DND-41 (cell line): ENCODE results near the gene TMEM255B.

Source experiments
- EZH2 ChIP-seq: IDR thresholded peaks from 3 replicates; pipeline ENCODE4 v1.6.1; 2012; ENCODE audit warnings: borderline replicate concordance, low read depth, mild to moderate bottlenecking, moderate library complexity, low read length, inconsistent platforms; ENCODE audit not compliant: severe bottlenecking
- TF ChIP-seq, protein P1 (sequence below): IDR thresholded peaks from 2 replicates; pipeline ENCODE4 v1.5.1; 2012; ENCODE audit warnings: borderline replicate concordance, low read length, moderate library complexity, mild to moderate bottlenecking; ENCODE audit not compliant: poor library complexity, severe bottlenecking; ENCODE audit errors: extremely low read depth

GRCh38 chr13:113769881-113770280, 10.9 kb downstream of the TMEM255B start:
- TF ChIP-seq, protein P1, sequence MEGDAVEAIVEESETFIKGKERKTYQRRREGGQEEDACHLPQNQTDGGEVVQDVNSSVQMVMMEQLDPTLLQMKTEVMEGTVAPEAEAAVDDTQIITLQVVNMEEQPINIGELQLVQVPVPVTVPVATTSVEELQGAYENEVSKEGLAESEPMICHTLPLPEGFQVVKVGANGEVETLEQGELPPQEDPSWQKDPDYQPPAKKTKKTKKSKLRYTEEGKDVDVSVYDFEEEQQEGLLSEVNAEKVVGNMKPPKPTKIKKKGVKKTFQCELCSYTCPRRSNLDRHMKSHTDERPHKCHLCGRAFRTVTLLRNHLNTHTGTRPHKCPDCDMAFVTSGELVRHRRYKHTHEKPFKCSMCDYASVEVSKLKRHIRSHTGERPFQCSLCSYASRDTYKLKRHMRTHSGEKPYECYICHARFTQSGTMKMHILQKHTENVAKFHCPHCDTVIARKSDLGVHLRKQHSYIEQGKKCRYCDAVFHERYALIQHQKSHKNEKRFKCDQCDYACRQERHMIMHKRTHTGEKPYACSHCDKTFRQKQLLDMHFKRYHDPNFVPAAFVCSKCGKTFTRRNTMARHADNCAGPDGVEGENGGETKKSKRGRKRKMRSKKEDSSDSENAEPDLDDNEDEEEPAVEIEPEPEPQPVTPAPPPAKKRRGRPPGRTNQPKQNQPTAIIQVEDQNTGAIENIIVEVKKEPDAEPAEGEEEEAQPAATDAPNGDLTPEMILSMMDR, result no peak
- no peak for TF ChIP-seq EZH2
